ENCODE results near the gene NPTXR.
"Not testable (repeated sequence)": the region's sequence is repeated elsewhere in the genome, so short reads cannot be mapped to it uniquely, and the experiment has no call there.

NPTXR gene

GRCh38 chr22:38820020-38820419 is 23.8 kb downstream of the NPTXR start:
- no peaks in the 10 kb centered on the region for H3K4me1 ChIP-seq (ENCODE audit: control extremely low read depth in 1 of 4, control insufficient read depth in 4 of 4, insufficient read depth in 4 of 4, low read length in 3 of 4)
- no peaks in the 10 kb centered on the region for H3K27me3 ChIP-seq (replicated peaks in 2 of 5; ENCODE audit: control insufficient read depth in 4 of 5, insufficient read depth in 5 of 5, low read length in 4 of 5)
- CTCF ChIA-PET: interaction anchor here (2.1 kb wide), 1 partner anchor 51 kb away, joined by 6 read pairs; no protein-coding TSS in a partner anchor
- WGBS (ENCODE audit: insufficient coverage): 93% methylated on average over 6 of the region's 8 CpGs
- H3K27ac ChIP-seq (ENCODE audit: insufficient read depth in 1 of 2, low read depth in 1 of 2, low read length in 2 of 2, poor library complexity in 1 of 2, severe bottlenecking in 2 of 2): no peak overlapping the region
- POLR2A ChIA-PET: no interaction called here
- no peaks in the 10 kb centered on the region for H3K36me3 ChIP-seq (ENCODE audit: control insufficient read depth in 4 of 4, insufficient read depth in 4 of 4, low read length in 3 of 4)
- no peak overlapping the region for H3K4me3 ChIP-seq (ENCODE audit: control insufficient read depth in 1 of 7, extremely low read depth in 1 of 7, insufficient read depth in 4 of 7, low read depth in 2 of 7, low read length in 6 of 7)
- H3K9me3 ChIP-seq (ENCODE audit: control extremely low read depth in 1 of 5, control insufficient read depth in 4 of 5, insufficient read depth in 2 of 5, low read depth in 1 of 5, low read length in 4 of 5): no peaks in the 10 kb centered on the region
- DNase-seq: no peak

GRCh38 chr22:38819387-38819940 is 24.4 kb downstream of the NPTXR start:
- Histone ChIP-seq H3K4me1 (ENCODE audit: control extremely low read depth in 1 of 4, control insufficient read depth in 4 of 4, insufficient read depth in 4 of 4, low read length in 3 of 4) (no peaks in the 10 kb centered on the region), H3K9me3 (ENCODE audit: control extremely low read depth in 1 of 5, control insufficient read depth in 4 of 5, insufficient read depth in 2 of 5, low read depth in 1 of 5, low read length in 4 of 5) (no peaks in the 10 kb centered on the region), H3K36me3 (ENCODE audit: control insufficient read depth in 4 of 4, insufficient read depth in 4 of 4, low read length in 3 of 4) (no peaks in the 10 kb centered on the region), H3K4me3 (ENCODE audit: control insufficient read depth in 1 of 7, extremely low read depth in 1 of 7, insufficient read depth in 4 of 7, low read depth in 2 of 7, low read length in 6 of 7) (no peak overlapping the region), H3K27me3 (replicated peaks in 2 of 5; ENCODE audit: control insufficient read depth in 4 of 5, insufficient read depth in 5 of 5, low read length in 4 of 5) (no peaks in the 10 kb centered on the region), H3K27ac (ENCODE audit: insufficient read depth in 1 of 2, low read depth in 1 of 2, low read length in 2 of 2, poor library complexity in 1 of 2, severe bottlenecking in 2 of 2) (no peak overlapping the region)
- POLR2A ChIA-PET: no interaction called here
- DNase-seq: no peak
- 90% methylated on average over 8 of the region's 10 CpGs for WGBS (ENCODE audit: insufficient coverage)
- CTCF ChIA-PET: interaction anchor here (1.3 to 2.1 kb wide), 2 partner anchors 23 to 50 kb away, joined by 3 to 6 read pairs; no protein-coding TSS in a partner anchor

GRCh38 chr22:38817196-38817595 is 26.6 kb downstream of the NPTXR start:
- no peak overlapping the region for H3K4me3 ChIP-seq (ENCODE audit: control insufficient read depth in 1 of 7, extremely low read depth in 1 of 7, insufficient read depth in 4 of 7, low read depth in 2 of 7, low read length in 6 of 7)
- ChIA-PET CTCF (interaction anchor here (1.3 to 2.9 kb wide), 3 partner anchors 9 to 48 kb away, joined by 3 to 8 read pairs (median 3); no protein-coding TSS in a partner anchor), POLR2A (no interaction called here)
- no peaks in the 10 kb centered on the region for H3K4me1 ChIP-seq (ENCODE audit: control extremely low read depth in 1 of 4, control insufficient read depth in 4 of 4, insufficient read depth in 4 of 4, low read length in 3 of 4)
- no peaks in the 10 kb centered on the region for H3K27me3 ChIP-seq (replicated peaks in 2 of 5; ENCODE audit: control insufficient read depth in 4 of 5, insufficient read depth in 5 of 5, low read length in 4 of 5)
- no peak for DNase-seq
- 100% methylated on average over 3 of the region's 6 CpGs for WGBS (ENCODE audit: insufficient coverage)
- H3K27ac ChIP-seq (ENCODE audit: insufficient read depth in 1 of 2, low read depth in 1 of 2, low read length in 2 of 2, poor library complexity in 1 of 2, severe bottlenecking in 2 of 2): no peak overlapping the region
- no peaks in the 10 kb centered on the region for H3K36me3 ChIP-seq (ENCODE audit: control insufficient read depth in 4 of 4, insufficient read depth in 4 of 4, low read length in 3 of 4)
- H3K9me3 ChIP-seq (ENCODE audit: control extremely low read depth in 1 of 5, control insufficient read depth in 4 of 5, insufficient read depth in 2 of 5, low read depth in 1 of 5, low read length in 4 of 5): no peaks in the 10 kb centered on the region

GRCh38 chr22:38815842-38816241 is 28.0 kb downstream of the NPTXR start:
- ChIA-PET POLR2A (no interaction called here), CTCF (interaction anchor here (1.0 to 2.9 kb wide), 3 partner anchors 10 to 46 kb away, joined by 3 to 8 read pairs (median 3); no protein-coding TSS in a partner anchor)
- WGBS (ENCODE audit: insufficient coverage): 100% methylated on average over 1 of the region's 1 CpG
- no peak overlapping the region for H3K4me3 ChIP-seq (ENCODE audit: control insufficient read depth in 1 of 7, extremely low read depth in 1 of 7, insufficient read depth in 4 of 7, low read depth in 2 of 7, low read length in 6 of 7)
- H3K9me3 ChIP-seq (ENCODE audit: control extremely low read depth in 1 of 5, control insufficient read depth in 4 of 5, insufficient read depth in 2 of 5, low read depth in 1 of 5, low read length in 4 of 5): peaks cover 0 to 3% (median 0%) of the 10 kb centered on the region in 5 experiments
- no peaks in the 10 kb centered on the region for H3K36me3 ChIP-seq (ENCODE audit: control insufficient read depth in 4 of 4, insufficient read depth in 4 of 4, low read length in 3 of 4)
- no peaks in the 10 kb centered on the region for H3K4me1 ChIP-seq (ENCODE audit: control extremely low read depth in 1 of 4, control insufficient read depth in 4 of 4, insufficient read depth in 4 of 4, low read length in 3 of 4)
- H3K27ac ChIP-seq (ENCODE audit: insufficient read depth in 1 of 2, low read depth in 1 of 2, low read length in 2 of 2, poor library complexity in 1 of 2, severe bottlenecking in 2 of 2): no peak overlapping the region
- no peak for DNase-seq
- no peaks in the 10 kb centered on the region for H3K27me3 ChIP-seq (replicated peaks in 2 of 5; ENCODE audit: control insufficient read depth in 4 of 5, insufficient read depth in 5 of 5, low read length in 4 of 5)

GRCh38 chr22:38811241-38811640 is 32.6 kb downstream of the NPTXR start:
- Histone ChIP-seq H3K9me3 (ENCODE audit: control extremely low read depth in 1 of 5, control insufficient read depth in 4 of 5, insufficient read depth in 2 of 5, low read depth in 1 of 5, low read length in 4 of 5) (peaks cover 0 to 14% (median 5%) of the 10 kb centered on the region in 5 experiments), H3K36me3 (ENCODE audit: control insufficient read depth in 4 of 4, insufficient read depth in 4 of 4, low read length in 3 of 4) (no peaks in the 10 kb centered on the region), H3K4me3 (ENCODE audit: control insufficient read depth in 1 of 7, extremely low read depth in 1 of 7, insufficient read depth in 4 of 7, low read depth in 2 of 7, low read length in 6 of 7) (no peak overlapping the region), H3K27me3 (replicated peaks in 2 of 5; ENCODE audit: control insufficient read depth in 4 of 5, insufficient read depth in 5 of 5, low read length in 4 of 5) (peaks cover 0 to 2% (median 0%) of the 10 kb centered on the region in 5 experiments), H3K27ac (ENCODE audit: insufficient read depth in 1 of 2, low read depth in 1 of 2, low read length in 2 of 2, poor library complexity in 1 of 2, severe bottlenecking in 2 of 2) (no peak overlapping the region), H3K4me1 (ENCODE audit: control extremely low read depth in 1 of 4, control insufficient read depth in 4 of 4, insufficient read depth in 4 of 4, low read length in 3 of 4) (no peaks in the 10 kb centered on the region)
- ChIA-PET POLR2A (no interaction called here), CTCF (no interaction called here)
- no peak for DNase-seq
- WGBS (ENCODE audit: insufficient coverage): 100% methylated on average over 1 of the region's 2 CpGs

- DNase-seq; H3K9me3 ChIP-seq (ENCODE audit: control extremely low read depth in 1 of 5, control insufficient read depth in 4 of 5, insufficient read depth in 2 of 5, low read depth in 1 of 5, low read length in 4 of 5); H3K4me1 ChIP-seq (ENCODE audit: control extremely low read depth in 1 of 4, control insufficient read depth in 4 of 4, insufficient read depth in 4 of 4, low read length in 3 of 4); H3K36me3 ChIP-seq (ENCODE audit: control insufficient read depth in 4 of 4, insufficient read depth in 4 of 4, low read length in 3 of 4); H3K4me3 ChIP-seq (ENCODE audit: control insufficient read depth in 1 of 7, extremely low read depth in 1 of 7, insufficient read depth in 4 of 7, low read depth in 2 of 7, low read length in 6 of 7); H3K27ac ChIP-seq (ENCODE audit: insufficient read depth in 1 of 2, low read depth in 1 of 2, low read length in 2 of 2, poor library complexity in 1 of 2, severe bottlenecking in 2 of 2): not testable (repeated sequence)
- 72% methylated on average over 4 of the region's 8 CpGs for WGBS (ENCODE audit: insufficient coverage)
- peaks cover 0 to 20% (median 9%) of the 10 kb centered on the region in 5 experiments for H3K27me3 ChIP-seq (replicated peaks in 2 of 5; ENCODE audit: control insufficient read depth in 4 of 5, insufficient read depth in 5 of 5, low read length in 4 of 5)
- POLR2A ChIA-PET: interaction anchor here (0.6 kb wide), 1 partner anchor 36 kb away, joined by 3 read pairs; no protein-coding TSS in a partner anchor
- CTCF ChIA-PET: interaction anchor here (1.4 kb wide), 1 partner anchor 37 kb away, joined by 4 read pairs; no protein-coding TSS in a partner anchor
These were observed 38.7 kb downstream of the NPTXR start for GRCh38 chr22:38805041-38805593.

GRCh38 chr22:38802671-38803121 is 41.1 kb downstream of the NPTXR start:
- ChIA-PET POLR2A (no interaction called here), CTCF (interaction anchor here (1.1 to 2.1 kb wide), 2 partner anchors 19 to 34 kb away, joined by 3 to 7 read pairs; no protein-coding TSS in a partner anchor)
- peaks cover 0 to 7% (median 0%) of the 10 kb centered on the region in 5 experiments for H3K9me3 ChIP-seq (ENCODE audit: control extremely low read depth in 1 of 5, control insufficient read depth in 4 of 5, insufficient read depth in 2 of 5, low read depth in 1 of 5, low read length in 4 of 5)
- H3K27ac ChIP-seq (ENCODE audit: insufficient read depth in 1 of 2, low read depth in 1 of 2, low read length in 2 of 2, poor library complexity in 1 of 2, severe bottlenecking in 2 of 2): no peak overlapping the region
- H3K4me3 ChIP-seq (ENCODE audit: control insufficient read depth in 1 of 7, extremely low read depth in 1 of 7, insufficient read depth in 4 of 7, low read depth in 2 of 7, low read length in 6 of 7): no peak overlapping the region
- peaks cover 0 to 38% (median 9%) of the 10 kb centered on the region in 5 experiments for H3K27me3 ChIP-seq (replicated peaks in 2 of 5; ENCODE audit: control insufficient read depth in 4 of 5, insufficient read depth in 5 of 5, low read length in 4 of 5)
- H3K4me1 ChIP-seq (ENCODE audit: control extremely low read depth in 1 of 4, control insufficient read depth in 4 of 4, insufficient read depth in 4 of 4, low read length in 3 of 4): no peaks in the 10 kb centered on the region
- peak in 2 of 3 donors; percentile 4 to 11 for DNase-seq
- no peaks in the 10 kb centered on the region for H3K36me3 ChIP-seq (ENCODE audit: control insufficient read depth in 4 of 4, insufficient read depth in 4 of 4, low read length in 3 of 4)
- WGBS (ENCODE audit: insufficient coverage): 20% methylated on average over 1 of the region's 10 CpGs
